ENCODE data around the gene OLFM1. TPM values are rescaled to one million over a fixed set of nuclear protein-coding genes. Genes with fewer than 3 reads are reported as not detected.

OLFM1 gene
- total and polyA plus RNA-seq, 2 of the 4 experiments (the other 2 are of a cell fraction): 0.36 to 0.38 TPM

DNA sequence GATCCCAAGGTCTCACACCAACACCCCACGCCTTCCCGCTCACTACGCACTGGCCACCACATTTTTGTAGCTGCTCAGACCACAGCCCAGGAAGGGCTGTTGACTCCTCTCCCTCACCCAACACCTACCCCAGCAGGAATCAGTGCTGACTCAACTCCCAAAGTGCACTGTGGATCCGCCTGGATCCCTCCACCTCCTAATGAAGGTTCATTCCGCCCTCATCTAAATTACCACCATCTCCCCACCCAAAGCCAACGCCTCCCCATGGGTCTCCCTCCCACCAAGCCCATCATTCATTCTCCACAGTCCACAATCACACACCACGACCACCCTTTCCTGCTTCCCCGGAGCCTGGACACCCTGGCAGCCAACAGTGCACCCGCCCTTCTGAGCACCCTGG lies 57.8 kb downstream of the OLFM1 start:
- no peak for ATAC-seq (ENCODE audit: low read depth)
- DNase-seq: no peak
- no peak overlapping the region for H2AK5ac ChIP-seq (ENCODE audit: low read depth, low read length)
- dilution Hi-C loops (cut with HindIII; ENCODE audit: low sequenced_read_pairs, unreplicated experiment) (no loop called here), in situ Hi-C loops (cut with MboI; ENCODE audit: low sequenced_read_pairs) (no loop called here), intact Hi-C loops (cut with micrococcal nuclease) (no loop called here)
- H3K9ac ChIP-seq (ENCODE audit: low read depth, low read length): no peak overlapping the region
- H2BK15ac ChIP-seq (ENCODE audit: low read depth, low read length): no peak overlapping the region
- TF ChIP-seq MAFK (IDR thresholded peaks at IDR 0.05; ENCODE audit: low read depth, low read length) (no peak), RFX5 (IDR thresholded peaks at IDR 0.05; ENCODE audit: low read depth, low read length) (no peak), CEBPB (IDR thresholded peaks at IDR 0.05; ENCODE audit: low read depth, low read length) (no peak), SMC3 (IDR thresholded peaks at IDR 0.05; ENCODE audit: low read depth, low read length) (no peak), FOS (IDR thresholded peaks at IDR 0.05; ENCODE audit: low read depth, low read length) (no peak)
- TF ChIP-seq, protein P1, sequence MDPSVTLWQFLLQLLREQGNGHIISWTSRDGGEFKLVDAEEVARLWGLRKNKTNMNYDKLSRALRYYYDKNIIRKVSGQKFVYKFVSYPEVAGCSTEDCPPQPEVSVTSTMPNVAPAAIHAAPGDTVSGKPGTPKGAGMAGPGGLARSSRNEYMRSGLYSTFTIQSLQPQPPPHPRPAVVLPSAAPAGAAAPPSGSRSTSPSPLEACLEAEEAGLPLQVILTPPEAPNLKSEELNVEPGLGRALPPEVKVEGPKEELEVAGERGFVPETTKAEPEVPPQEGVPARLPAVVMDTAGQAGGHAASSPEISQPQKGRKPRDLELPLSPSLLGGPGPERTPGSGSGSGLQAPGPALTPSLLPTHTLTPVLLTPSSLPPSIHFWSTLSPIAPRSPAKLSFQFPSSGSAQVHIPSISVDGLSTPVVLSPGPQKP (IDR thresholded peaks at IDR 0.05; ENCODE audit: borderline replicate concordance, low read depth, low read length): no peak
- TF ChIP-seq, protein P2, sequence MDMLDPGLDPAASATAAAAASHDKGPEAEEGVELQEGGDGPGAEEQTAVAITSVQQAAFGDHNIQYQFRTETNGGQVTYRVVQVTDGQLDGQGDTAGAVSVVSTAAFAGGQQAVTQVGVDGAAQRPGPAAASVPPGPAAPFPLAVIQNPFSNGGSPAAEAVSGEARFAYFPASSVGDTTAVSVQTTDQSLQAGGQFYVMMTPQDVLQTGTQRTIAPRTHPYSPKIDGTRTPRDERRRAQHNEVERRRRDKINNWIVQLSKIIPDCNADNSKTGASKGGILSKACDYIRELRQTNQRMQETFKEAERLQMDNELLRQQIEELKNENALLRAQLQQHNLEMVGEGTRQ (IDR thresholded peaks at IDR 0.05; ENCODE audit: low read depth, low read length): no peak
- no peak overlapping the region for H4K5ac ChIP-seq (ENCODE audit: low read depth, low read length)
- no peak overlapping the region for H3K4me2 ChIP-seq (ENCODE audit: low read depth, low read length)
- POLR2A ChIA-PET (ENCODE audit: unreplicated experiment): no interaction called here
- H2BK5ac ChIP-seq (ENCODE audit: low read depth, low read length, poor library complexity, severe bottlenecking): no peak overlapping the region
- H3K36me3 ChIP-seq (ENCODE audit: control insufficient read depth, insufficient read depth, low read length): no peaks in the 10 kb centered on the region
- H3K79me1 ChIP-seq (ENCODE audit: low read depth in 1 of 2, low read length in 2 of 2): no peaks in the 10 kb centered on the region
- no peak overlapping the region for H2AK9ac ChIP-seq (replicated peaks; ENCODE audit: low read depth, low read length, poor library complexity)
- no peaks in the 10 kb centered on the region for H3K9me1 ChIP-seq (ENCODE audit: insufficient read depth, low read length)
- H3K14ac ChIP-seq (replicated peaks; ENCODE audit: low read depth, low read length): no peak overlapping the region
- CTCF ChIA-PET: no interaction called here
- 44% methylated on average over 6 of the region's 9 CpGs; no CpG with 5 or more reads in 1 of the 2 experiments for WGBS, 2 experiments (ENCODE audit: extremely low coverage in 2 of 2, insufficient read length in 1 of 2)
- no peak overlapping the region for H3K23ac ChIP-seq (ENCODE audit: low read depth, low read length)
- no peak overlapping the region for H4K8ac ChIP-seq (ENCODE audit: low read depth in 2 of 2, low read length in 2 of 2)
- no peak overlapping the region for H3K56ac ChIP-seq (ENCODE audit: extremely low read depth, insufficient read depth, low read length)
- H4K20me1 ChIP-seq (ENCODE audit: insufficient read depth, low read length): no peaks in the 10 kb centered on the region
- no peak overlapping the region for H3K18ac ChIP-seq (ENCODE audit: low read depth, low read length)
- H2AFZ ChIP-seq (replicated peaks; ENCODE audit: low read length, poor library complexity): no peak overlapping the region
- H2BK120ac ChIP-seq (ENCODE audit: low read depth, low read length): no peak overlapping the region
- H3K4me1 ChIP-seq (ENCODE audit: control insufficient read depth, insufficient read depth, low read length): no peaks in the 10 kb centered on the region
- H3K27ac ChIP-seq (ENCODE audit: insufficient read depth, low read length): no peak overlapping the region
- H3K9me3 ChIP-seq (ENCODE audit: control insufficient read depth, insufficient read depth, low read length): peaks cover 44% of the 10 kb centered on the region
- no peak overlapping the region for H4K91ac ChIP-seq (ENCODE audit: insufficient read depth, low read depth, low read length)
- H3K4me3 ChIP-seq (ENCODE audit: insufficient read depth, low read depth, low read length): no peak overlapping the region
- BruUV-seq (replicated peaks): no TSS peak
- no peak overlapping the region for H2BK20ac ChIP-seq (ENCODE audit: low read depth, low read length)
- H3K4ac ChIP-seq (ENCODE audit: low read depth, low read length): no peak overlapping the region
- no peaks in the 10 kb centered on the region for H3K27me3 ChIP-seq (ENCODE audit: control insufficient read depth, insufficient read depth, low read length)

Data from IMR-90 (cell line).